Adipocyte (in vitro differentiated cells): ENCODE data around the gene DLG1.
A peak's percentile ranks its signal among the peaks of the same experiment; 100 is the strongest.

Experiments used
- DNase-seq: peaks from one replicate; pipeline ENCODE4 v3.0.0-alpha.2; 2015; ENCODE audit warnings: low read depth
- H3K27me3 ChIP-seq: replicated peaks from 2 replicates; pipeline ENCODE4 v1.7.0; 2013; ENCODE audit warnings: mild to moderate bottlenecking, low read length, moderate library complexity; ENCODE audit not compliant: control insufficient read depth, insufficient read depth
- H3K36me3 ChIP-seq: 2 replicates; pipeline ENCODE4 v1.7.0; 2013; ENCODE audit warnings: low read length, mild to moderate bottlenecking, moderate library complexity; ENCODE audit not compliant: control insufficient read depth, insufficient read depth, severe bottlenecking
- H3K4me1 ChIP-seq: 2 replicates; pipeline ENCODE4 v1.7.0; 2013; ENCODE audit warnings: mild to moderate bottlenecking, low read length, moderate library complexity; ENCODE audit not compliant: control insufficient read depth, insufficient read depth
- H3K4me3 ChIP-seq: 2 replicates; pipeline ENCODE4 v1.7.0; 2013; ENCODE audit warnings: mild to moderate bottlenecking, low read length, moderate library complexity
- H3K9ac ChIP-seq: 2 replicates; pipeline ENCODE4 v1.7.0; 2013; ENCODE audit warnings: mild to moderate bottlenecking, low read length, moderate library complexity
- H3K9me3 ChIP-seq: 2 replicates; pipeline ENCODE4 v1.7.0; 2013; ENCODE audit warnings: mild to moderate bottlenecking, low read length, moderate library complexity; ENCODE audit not compliant: control insufficient read depth

The DLG1 gene

DNA sequence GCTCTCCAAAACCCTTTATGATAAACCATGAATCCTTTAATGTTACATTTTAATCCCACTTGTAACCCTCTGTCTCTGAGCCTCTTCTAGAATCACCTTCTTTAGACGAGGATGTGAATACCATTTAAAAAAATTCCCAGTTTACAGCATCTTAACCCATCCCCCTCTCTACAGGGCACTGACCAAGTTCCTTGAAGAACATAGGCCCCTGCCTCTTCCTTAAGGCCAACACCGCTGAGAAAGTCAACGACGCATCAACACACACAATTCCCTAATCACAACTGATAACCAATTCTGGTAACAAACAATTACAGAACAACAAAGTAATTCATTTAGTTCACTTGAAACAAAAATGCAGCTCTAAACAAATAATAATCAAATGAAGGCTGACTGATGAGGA is 130.3 kb downstream of the DLG1 start:
- H3K4me1 ChIP-seq = peaks cover 12% of the 10 kb centered on the region
- no peaks in the 10 kb centered on the region for H3K36me3 ChIP-seq
- no peak overlapping the region for H3K4me3 ChIP-seq
- no peaks in the 10 kb centered on the region for H3K27me3 ChIP-seq
- H3K9ac ChIP-seq = no peak overlapping the region
- no peak for DNase-seq
- no peaks in the 10 kb centered on the region for H3K9me3 ChIP-seq

DNA sequence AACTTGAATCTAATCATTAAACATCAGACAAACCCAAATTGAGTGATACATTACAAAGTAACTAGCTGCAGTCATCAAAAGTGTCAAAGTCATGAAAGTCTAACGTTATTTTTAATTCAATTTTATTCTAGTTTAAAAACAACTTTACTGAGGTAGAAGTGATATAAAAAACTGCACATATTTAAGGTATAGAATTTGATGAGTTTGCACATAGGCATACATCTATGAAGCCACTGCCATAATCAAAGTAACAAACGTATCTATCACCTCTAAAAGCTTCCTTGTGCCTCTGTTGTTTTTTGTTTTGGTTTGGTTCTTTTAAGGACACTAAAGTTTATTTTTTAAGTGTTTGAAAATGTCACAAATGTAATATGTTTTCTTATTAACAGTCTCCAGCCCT is 130.9 kb downstream of the DLG1 start:
- H3K9me3 ChIP-seq = no peaks in the 10 kb centered on the region
- H3K4me3 ChIP-seq = no peak overlapping the region
- no peak overlapping the region for H3K9ac ChIP-seq
- DNase-seq = no peak
- H3K27me3 ChIP-seq = no peaks in the 10 kb centered on the region
- H3K4me1 ChIP-seq = peaks cover 8% of the 10 kb centered on the region
- H3K36me3 ChIP-seq = peaks cover 3% of the 10 kb centered on the region

DNA sequence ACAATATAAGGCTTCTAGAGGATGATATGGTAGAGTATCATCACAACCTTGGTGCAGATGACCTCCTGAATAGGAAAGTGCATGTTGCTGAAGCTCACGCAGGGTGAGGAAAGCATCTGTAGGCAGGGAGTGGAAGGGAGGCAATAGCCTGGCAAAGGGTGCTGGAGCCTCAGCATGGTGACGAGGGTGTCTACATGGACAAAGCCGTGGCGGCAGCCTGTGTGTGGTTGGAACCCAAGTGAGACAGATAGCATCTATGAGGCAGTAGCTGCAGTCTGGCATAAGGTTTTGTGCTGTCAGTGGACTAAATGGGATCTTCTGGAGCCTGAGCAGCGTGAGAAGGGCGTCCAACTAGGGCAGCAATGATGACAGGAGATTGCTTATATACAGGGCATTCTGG is 132.5 kb downstream of the DLG1 start:
- H3K4me1 ChIP-seq = peaks cover 7% of the 10 kb centered on the region
- no peaks in the 10 kb centered on the region for H3K27me3 ChIP-seq
- no peak overlapping the region for H3K4me3 ChIP-seq
- DNase-seq = no peak
- H3K9me3 ChIP-seq = no peaks in the 10 kb centered on the region
- H3K9ac ChIP-seq = no peak overlapping the region
- peaks cover 3% of the 10 kb centered on the region for H3K36me3 ChIP-seq

DNA sequence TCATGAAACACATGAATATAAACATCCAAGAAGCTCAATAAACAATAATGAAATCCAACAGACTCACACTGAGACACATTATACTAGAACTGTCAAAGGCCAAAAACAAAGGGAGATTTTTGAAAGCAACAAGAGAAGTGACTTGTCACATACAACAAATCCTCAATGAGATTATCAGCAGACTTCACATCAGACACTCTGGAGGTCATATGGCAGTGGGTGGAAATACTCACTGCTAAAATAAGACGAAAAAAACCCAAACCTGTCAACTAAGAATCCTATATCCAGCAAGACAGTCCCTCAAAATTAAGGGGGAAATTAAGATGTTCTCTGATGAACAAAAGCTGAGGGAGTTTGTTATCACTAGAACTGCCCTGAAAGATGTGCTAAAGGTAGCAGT is 143.4 kb downstream of the DLG1 start:
- H3K27me3 ChIP-seq = no peaks in the 10 kb centered on the region
- H3K36me3 ChIP-seq = peaks cover 12% of the 10 kb centered on the region
- no peak overlapping the region for H3K4me3 ChIP-seq
- peaks cover 21% of the 10 kb centered on the region for H3K9me3 ChIP-seq
- no peak overlapping the region for H3K9ac ChIP-seq
- DNase-seq = no peak
- peaks cover 20% of the 10 kb centered on the region for H3K4me1 ChIP-seq

DNA sequence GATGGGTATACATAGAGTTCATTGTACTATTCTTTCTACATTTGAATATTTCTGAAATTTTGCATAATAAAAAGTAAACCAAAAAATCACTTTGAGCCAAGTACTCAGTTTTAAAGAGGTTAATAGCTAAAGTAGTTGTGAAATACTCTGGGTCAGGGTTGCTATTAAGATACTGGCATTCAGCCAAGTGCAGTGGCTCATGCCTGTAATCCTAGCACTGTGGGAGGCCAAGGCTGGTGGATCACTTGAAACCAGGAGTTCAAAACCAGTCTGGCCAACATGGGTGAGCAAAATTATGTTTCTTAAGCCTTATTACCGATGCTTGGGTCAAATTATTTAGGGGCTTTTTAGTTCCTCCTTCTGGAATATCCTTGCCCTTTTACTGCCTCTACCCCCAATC is 146.8 kb downstream of the DLG1 start:
- DNase-seq = peak; percentile 77
- Histone ChIP-seq H3K9me3 (peaks cover 13% of the 10 kb centered on the region), H3K9ac (peak overlapping the region; percentile 51)

DNA sequence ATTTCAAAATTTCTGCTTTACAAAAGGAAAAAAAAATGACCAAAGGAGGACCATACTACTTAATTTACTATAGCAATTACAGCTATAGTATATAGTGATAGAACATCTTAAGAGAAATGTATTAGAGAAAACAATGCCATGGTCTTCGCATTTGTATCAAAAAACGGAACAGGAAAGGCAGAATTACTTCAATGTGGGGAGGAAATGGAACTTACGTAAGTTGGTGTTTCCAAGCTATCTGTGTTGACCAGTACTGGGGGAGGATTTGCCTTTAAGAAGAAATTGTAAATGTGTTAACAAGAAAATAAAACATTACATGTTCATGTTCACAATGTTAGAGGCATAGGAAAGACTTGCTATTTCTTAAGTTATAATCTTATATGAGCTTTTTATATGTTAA is 148.9 kb downstream of the DLG1 start:
- no peak for DNase-seq
- Histone ChIP-seq H3K9me3 (no peaks in the 10 kb centered on the region), H3K36me3 (no peaks in the 10 kb centered on the region), H3K27me3 (no peaks in the 10 kb centered on the region), H3K9ac (no peak overlapping the region), H3K4me1 (peaks cover 28% of the 10 kb centered on the region), H3K4me3 (no peak overlapping the region)

More for the DNA sequence above, 146.8 kb downstream of the DLG1 start:
- H3K27me3 ChIP-seq = no peaks in the 10 kb centered on the region
- peak overlapping the region; percentile 19 for H3K4me3 ChIP-seq
- H3K36me3 ChIP-seq = peaks cover 6% of the 10 kb centered on the region
- H3K4me1 ChIP-seq = peaks cover 28% of the 10 kb centered on the region

DNA sequence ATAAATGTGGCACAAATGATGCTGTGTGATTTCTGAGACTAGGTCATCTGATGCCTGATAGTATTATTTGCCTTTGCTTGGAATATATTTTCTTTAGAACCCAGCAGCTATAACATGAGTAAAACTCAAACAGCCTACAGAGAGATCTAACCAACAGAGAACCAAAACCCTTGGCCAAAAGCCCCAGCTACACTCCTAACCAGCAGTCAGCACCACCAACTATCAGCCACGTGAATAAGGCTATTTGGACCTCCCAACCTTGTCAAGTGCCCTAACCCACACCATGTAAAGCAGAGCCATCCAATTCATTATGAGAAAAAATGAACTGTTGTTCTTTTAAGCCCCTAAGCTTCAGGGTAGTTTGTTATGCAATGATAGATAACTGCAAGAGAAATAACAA is 154.2 kb downstream of the DLG1 start:
- Histone ChIP-seq H3K4me1 (no peaks in the 10 kb centered on the region), H3K4me3 (no peak overlapping the region), H3K9me3 (no peaks in the 10 kb centered on the region), H3K27me3 (no peaks in the 10 kb centered on the region), H3K9ac (no peak overlapping the region), H3K36me3 (peaks cover 22% of the 10 kb centered on the region)
- no peak for DNase-seq

DNA sequence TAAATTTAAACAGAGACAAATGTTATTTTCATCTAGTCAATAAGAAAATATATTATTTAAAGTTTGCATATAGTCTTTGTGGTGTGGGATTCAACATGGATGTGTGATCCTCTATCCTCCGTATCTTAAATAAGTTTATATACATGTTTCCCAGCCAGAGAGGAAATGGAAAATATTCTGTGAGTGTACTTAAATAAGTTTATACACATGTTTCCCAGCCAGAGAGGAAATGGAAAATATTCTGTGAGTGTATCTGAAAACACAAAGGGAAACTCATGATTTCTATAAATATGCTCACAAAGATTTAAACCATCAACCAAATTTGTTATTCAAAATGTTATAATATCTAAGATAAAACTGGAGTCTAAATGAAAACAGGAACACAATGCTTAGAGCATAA is 158.8 kb downstream of the DLG1 start:
- Histone ChIP-seq H3K4me3 (no peak overlapping the region), H3K9ac (no peak overlapping the region), H3K27me3 (no peaks in the 10 kb centered on the region), H3K4me1 (no peaks in the 10 kb centered on the region), H3K36me3 (peaks cover 57% of the 10 kb centered on the region), H3K9me3 (no peaks in the 10 kb centered on the region)
- DNase-seq = no peak

DNA sequence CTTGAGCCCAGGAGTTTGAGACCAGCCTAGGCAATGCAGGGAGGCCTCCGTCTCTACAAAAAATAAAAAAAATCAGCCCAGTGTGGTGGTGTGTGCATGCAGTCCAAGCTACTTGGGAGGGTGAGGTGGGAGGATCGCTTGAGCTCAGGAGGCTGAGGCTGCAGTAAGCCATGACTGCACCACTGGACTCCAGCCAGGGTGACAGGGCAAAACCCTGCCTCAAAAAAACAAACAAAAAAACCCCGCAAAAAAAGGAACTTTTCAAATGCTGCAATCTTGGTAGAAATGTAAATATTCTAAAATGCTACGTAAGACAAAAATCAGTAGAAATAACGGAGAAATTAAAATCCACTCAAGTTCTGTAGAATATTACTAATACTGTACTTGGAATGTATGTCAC is 160.7 kb downstream of the DLG1 start:
- Histone ChIP-seq H3K9ac (no peak overlapping the region), H3K36me3 (peaks cover 68% of the 10 kb centered on the region), H3K27me3 (no peaks in the 10 kb centered on the region), H3K9me3 (no peaks in the 10 kb centered on the region), H3K4me1 (no peaks in the 10 kb centered on the region), H3K4me3 (no peak overlapping the region)
- DNase-seq = no peak

DNA sequence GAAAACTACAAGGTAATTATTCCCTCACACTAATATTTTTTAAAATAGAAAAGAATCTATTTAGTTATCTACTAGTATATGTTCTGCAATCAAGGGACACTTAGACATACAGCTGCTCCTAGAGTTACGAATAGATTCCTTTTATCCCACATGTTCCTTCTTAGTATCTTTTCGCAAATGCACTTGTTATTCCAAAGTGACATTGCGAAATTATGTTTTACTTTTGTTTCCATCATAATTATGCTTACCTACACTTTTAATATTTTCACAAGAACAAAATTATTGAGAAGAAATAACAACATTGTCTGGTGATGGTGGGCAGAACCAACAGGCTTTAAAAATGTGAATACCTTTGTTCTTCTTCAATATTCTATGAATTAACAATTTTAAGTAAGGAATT is 161.7 kb downstream of the DLG1 start:
- Histone ChIP-seq H3K4me3 (no peak overlapping the region), H3K9ac (no peak overlapping the region), H3K27me3 (no peaks in the 10 kb centered on the region), H3K36me3 (peaks cover 63% of the 10 kb centered on the region), H3K9me3 (no peaks in the 10 kb centered on the region), H3K4me1 (no peaks in the 10 kb centered on the region)
- no peak for DNase-seq

DNA sequence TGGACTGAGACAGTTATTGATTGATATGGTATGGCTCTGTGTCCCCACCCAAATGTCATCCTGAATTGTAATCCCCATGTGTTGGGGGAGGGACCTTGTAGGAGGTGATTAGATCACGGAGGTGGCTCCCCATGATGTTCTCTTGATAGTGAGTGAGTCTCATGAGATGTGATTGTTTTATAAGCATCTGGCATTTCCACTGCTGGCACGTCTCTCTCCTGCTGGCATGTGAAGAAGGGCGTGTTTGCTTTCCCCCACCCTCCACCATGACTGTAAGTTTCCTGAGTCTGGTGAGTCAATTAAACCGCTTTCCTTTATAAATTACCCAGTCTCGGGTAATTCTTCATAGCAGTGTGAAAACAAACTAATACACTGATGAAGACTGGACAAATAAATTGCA is 163.2 kb downstream of the DLG1 start:
- Histone ChIP-seq H3K9me3 (no peaks in the 10 kb centered on the region), H3K4me1 (no peaks in the 10 kb centered on the region), H3K9ac (no peak overlapping the region), H3K36me3 (peaks cover 65% of the 10 kb centered on the region), H3K4me3 (no peak overlapping the region), H3K27me3 (no peaks in the 10 kb centered on the region)
- DNase-seq = no peak

DNA sequence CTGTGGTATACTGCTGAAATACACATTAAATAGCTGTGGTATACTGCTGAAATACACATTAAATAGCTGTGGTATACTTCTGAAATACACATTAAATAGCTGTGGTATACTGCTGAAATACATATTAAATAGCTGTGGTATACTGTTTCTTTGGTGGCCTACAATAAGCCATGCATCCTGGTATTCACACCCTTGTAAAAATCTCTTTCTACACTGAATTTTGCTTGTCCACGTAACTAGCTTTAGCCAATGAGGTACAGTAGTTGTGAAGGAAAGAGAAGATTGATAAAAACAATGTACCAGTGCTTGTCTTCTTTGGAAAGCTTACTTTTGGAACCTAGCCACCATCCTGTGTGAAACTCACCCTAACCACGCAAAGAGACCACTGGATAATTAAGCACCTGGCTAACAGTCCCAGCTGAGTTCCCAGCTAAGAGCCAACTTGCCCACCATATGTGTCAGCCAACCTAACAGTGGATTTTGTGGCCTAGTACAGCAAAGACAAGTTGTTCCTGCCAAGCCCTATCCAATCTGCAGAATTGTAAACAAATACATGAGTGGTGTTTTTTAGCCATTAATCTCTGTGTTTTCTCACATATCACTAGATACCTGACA is 165.4 kb downstream of the DLG1 start:
- no peaks in the 10 kb centered on the region for H3K9me3 ChIP-seq
- peaks cover 68% of the 10 kb centered on the region for H3K36me3 ChIP-seq
- H3K4me1 ChIP-seq = no peaks in the 10 kb centered on the region
- no peaks in the 10 kb centered on the region for H3K27me3 ChIP-seq
- H3K9ac ChIP-seq = no peak overlapping the region
- no peak for DNase-seq
- H3K4me3 ChIP-seq = no peak overlapping the region
